ENCODE data around the gene BCAM.

DNA sequence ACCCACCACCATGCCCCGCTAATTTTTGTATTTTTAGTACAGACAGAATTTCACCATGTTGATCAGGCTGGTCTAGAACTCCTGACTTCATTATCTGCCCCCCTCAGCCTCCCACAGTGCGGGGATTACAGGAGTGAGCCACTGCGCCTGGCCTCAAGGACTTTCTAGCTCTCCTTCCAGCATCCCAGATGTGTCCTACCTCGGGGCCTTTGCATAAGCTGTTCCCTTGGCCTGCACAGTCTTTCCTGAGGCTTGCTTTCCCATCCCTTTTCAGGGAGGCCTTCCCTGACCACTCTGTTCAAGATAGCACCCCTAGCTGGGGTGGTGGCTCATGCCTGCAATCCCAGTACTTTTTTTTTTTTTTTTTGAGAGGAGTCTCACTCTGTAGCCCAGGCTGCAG is 14.3 kb upstream of the BCAM start:
- TF ChIP-seq, protein P1, sequence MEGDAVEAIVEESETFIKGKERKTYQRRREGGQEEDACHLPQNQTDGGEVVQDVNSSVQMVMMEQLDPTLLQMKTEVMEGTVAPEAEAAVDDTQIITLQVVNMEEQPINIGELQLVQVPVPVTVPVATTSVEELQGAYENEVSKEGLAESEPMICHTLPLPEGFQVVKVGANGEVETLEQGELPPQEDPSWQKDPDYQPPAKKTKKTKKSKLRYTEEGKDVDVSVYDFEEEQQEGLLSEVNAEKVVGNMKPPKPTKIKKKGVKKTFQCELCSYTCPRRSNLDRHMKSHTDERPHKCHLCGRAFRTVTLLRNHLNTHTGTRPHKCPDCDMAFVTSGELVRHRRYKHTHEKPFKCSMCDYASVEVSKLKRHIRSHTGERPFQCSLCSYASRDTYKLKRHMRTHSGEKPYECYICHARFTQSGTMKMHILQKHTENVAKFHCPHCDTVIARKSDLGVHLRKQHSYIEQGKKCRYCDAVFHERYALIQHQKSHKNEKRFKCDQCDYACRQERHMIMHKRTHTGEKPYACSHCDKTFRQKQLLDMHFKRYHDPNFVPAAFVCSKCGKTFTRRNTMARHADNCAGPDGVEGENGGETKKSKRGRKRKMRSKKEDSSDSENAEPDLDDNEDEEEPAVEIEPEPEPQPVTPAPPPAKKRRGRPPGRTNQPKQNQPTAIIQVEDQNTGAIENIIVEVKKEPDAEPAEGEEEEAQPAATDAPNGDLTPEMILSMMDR (IDR thresholded peaks at IDR 0.05; ENCODE audit: extremely low read depth in 1 of 2, insufficient read depth in 1 of 2, low read depth in 1 of 2, low read length in 2 of 2): no peak
- TF ChIP-seq, protein P2, sequence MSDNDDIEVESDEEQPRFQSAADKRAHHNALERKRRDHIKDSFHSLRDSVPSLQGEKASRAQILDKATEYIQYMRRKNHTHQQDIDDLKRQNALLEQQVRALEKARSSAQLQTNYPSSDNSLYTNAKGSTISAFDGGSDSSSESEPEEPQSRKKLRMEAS (IDR thresholded peaks at IDR 0.05; ENCODE audit: insufficient read depth, insufficient read length): no peak
- TF ChIP-seq POLR2AphosphoS5 (IDR thresholded peaks at IDR 0.05; ENCODE audit: insufficient read depth, low read depth, low read length): no peak
- TF ChIP-seq JUN (IDR thresholded peaks at IDR 0.05; ENCODE audit: borderline replicate concordance, insufficient read depth, insufficient read length, low read depth): no peak
- no peak for TF ChIP-seq EZH2 (IDR thresholded peaks at IDR 0.05; ENCODE audit: borderline replicate concordance, low read depth, low read length, severe bottlenecking)
- no peak for TF ChIP-seq POLR2A (IDR thresholded peaks at IDR 0.05; ENCODE audit: low read depth, low read length)
- TF ChIP-seq MYC (IDR thresholded peaks at IDR 0.05; ENCODE audit: low read depth, low read length): no peak

Measured in endothelial cell of umbilical vein (primary cell).